HepG2 (cell line): ENCODE results near the gene LRRN4CL. TPM values are rescaled to one million over a fixed set of nuclear protein-coding genes. Genes with fewer than 3 reads are reported as not detected.
A peak's percentile ranks its signal among the peaks of the same experiment; 100 is the strongest.

Experiments used
- AHR ChIP-seq: IDR thresholded peaks from 2 replicates; pipeline ENCODE4 v1.6.1; 2018; ENCODE audit warnings: missing genetic modification reagents, missing compliant biosample characterization
- NR1H2 ChIP-seq: sonication (generic); formaldehyde crosslinking; IDR thresholded peaks from 2 replicates; pipeline ENCODE4 v1.8.1; 2022; ENCODE audit warnings: low read depth, missing genetic modification reagents, borderline replicate concordance
- SAFB2 ChIP-seq: sonication (generic); formaldehyde crosslinking; IDR thresholded peaks from 2 replicates; pipeline ENCODE4 v1.5.1; 2020; ENCODE audit warnings: missing genetic modification reagents, low read depth, mild to moderate bottlenecking, borderline replicate concordance
- TIGD3 ChIP-seq: sonication (generic); formaldehyde crosslinking; IDR thresholded peaks from 2 replicates; pipeline ENCODE4 v1.5.1; 2020; ENCODE audit warnings: mild to moderate bottlenecking, missing genetic modification reagents, borderline replicate concordance
- TSC22D2 ChIP-seq: sonication (generic); formaldehyde crosslinking; IDR thresholded peaks from 2 replicates; pipeline ENCODE4 v1.5.1; 2020; ENCODE audit warnings: missing genetic modification reagents, mild to moderate bottlenecking, borderline replicate concordance
- YEATS4 ChIP-seq: sonication (generic); formaldehyde crosslinking; IDR thresholded peaks from 2 replicates; pipeline ENCODE4 v1.4.0; 2020; ENCODE audit warnings: missing genetic modification reagents, borderline replicate concordance
- ZBTB49 ChIP-seq: sonication (generic); formaldehyde crosslinking; IDR thresholded peaks from 2 replicates; pipeline ENCODE4 v1.4.0; 2020; ENCODE audit warnings: missing genetic modification reagents, borderline replicate concordance
- ZNF317 ChIP-seq: sonication (generic); formaldehyde crosslinking; IDR thresholded peaks from 2 replicates; pipeline ENCODE4 v1.5.0; 2020; ENCODE audit warnings: mild to moderate bottlenecking, missing genetic modification reagents
- ZNF850 ChIP-seq: sonication (generic); formaldehyde crosslinking; conservative IDR thresholded peaks from 2 replicates; pipeline ENCODE4 v1.9.0; 2021; ENCODE audit warnings: mild to moderate bottlenecking, missing genetic modification reagents
- polyA plus RNA-seq, 8 experiments: library from polyadenylated mRNA; depleted of rRNA in 3 of 8; stranded (reverse) in 7 of 8; unstranded in 1 of 8; fragments of >200 nt; fragmentation: Illumina TruSeq in 4 of 8; extraction: Trizol in 4 of 8; gene quantifications; 2 replicates each; pipeline versions ENCODE4 v1.2.1 to v1.2.3, GENCODE V29; 2011 to 2016; ENCODE audit warnings: low read depth in 4 of 8, missing spikeins in 1 of 8, mixed read lengths in 1 of 8; ENCODE audit not compliant: insufficient read depth in 1 of 8
- total RNA-seq, 5 experiments: library from RNA; depleted of rRNA; stranded (reverse); fragments of >200 nt; fragmentation: Illumina TruSeq; extraction: Trizol; gene quantifications; 2 replicates each; pipeline ENCODE4 v1.2.3, GENCODE V29; 2016; ENCODE audit warnings: low read depth in 1 of 5
- TF ChIP-seq, protein P1 (sequence below): sonication (generic); formaldehyde crosslinking; IDR thresholded peaks from 2 replicates; pipeline ENCODE4 v1.4.0; 2020; ENCODE audit warnings: missing genetic modification reagents
- TF ChIP-seq, protein P2 (sequence below): sonication (generic); formaldehyde crosslinking; IDR thresholded peaks from 2 replicates; pipeline ENCODE4 v1.4.0; 2020; ENCODE audit warnings: missing genetic modification reagents
- TF ChIP-seq, protein P3 (sequence below): sonication (generic); formaldehyde crosslinking; IDR thresholded peaks from 2 replicates; pipeline ENCODE4 v1.4.0; 2020; ENCODE audit warnings: missing genetic modification reagents
- TF ChIP-seq, protein P4 (sequence below), 2 experiments: sonication (generic) in 1 of 2; formaldehyde crosslinking in 1 of 2; IDR thresholded peaks; 2 replicates each; pipeline versions ENCODE4 v1.4.0 to v1.6.1; 2018 to 2020; ENCODE audit warnings: missing genetic modification reagents in 2 of 2, borderline replicate concordance in 1 of 2, low read depth in 1 of 2, mild to moderate bottlenecking in 1 of 2, missing biosample characterization in 1 of 2

Gene LRRN4CL
- total and polyA plus RNA-seq, 2 of the 13 experiments (the other 11 are each of a cell fraction or from before 2014, with no cell fraction given), result 0.11 TPM; not detected in 1

GRCh38 chr11:62664405-62665074 lies 24.8 kb downstream of the LRRN4CL start (continued):
- TF ChIP-seq ZBTB49, result no peak
- 0 out of 2 replicates have a peak, but pooled peaks have one; percentile 11 for TF ChIP-seq TIGD3 (CRISPR knock-in tag)
- no peak for TF ChIP-seq ZNF850 (CRISPR knock-in tag)
- TF ChIP-seq YEATS4 (CRISPR knock-in tag), result 0 out of 2 replicates have a peak, but pooled peaks have one; percentile 37
- TF ChIP-seq TSC22D2 (CRISPR knock-in tag), result 0 out of 2 replicates have a peak, but pooled peaks have one; percentile 4
- TF ChIP-seq NR1H2 (CRISPR knock-in tag), result no peak
- TF ChIP-seq, protein P1, sequence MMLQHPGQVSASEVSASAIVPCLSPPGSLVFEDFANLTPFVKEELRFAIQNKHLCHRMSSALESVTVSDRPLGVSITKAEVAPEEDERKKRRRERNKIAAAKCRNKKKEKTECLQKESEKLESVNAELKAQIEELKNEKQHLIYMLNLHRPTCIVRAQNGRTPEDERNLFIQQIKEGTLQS (CRISPR knock-in tag), result no peak
- TF ChIP-seq, protein P2, sequence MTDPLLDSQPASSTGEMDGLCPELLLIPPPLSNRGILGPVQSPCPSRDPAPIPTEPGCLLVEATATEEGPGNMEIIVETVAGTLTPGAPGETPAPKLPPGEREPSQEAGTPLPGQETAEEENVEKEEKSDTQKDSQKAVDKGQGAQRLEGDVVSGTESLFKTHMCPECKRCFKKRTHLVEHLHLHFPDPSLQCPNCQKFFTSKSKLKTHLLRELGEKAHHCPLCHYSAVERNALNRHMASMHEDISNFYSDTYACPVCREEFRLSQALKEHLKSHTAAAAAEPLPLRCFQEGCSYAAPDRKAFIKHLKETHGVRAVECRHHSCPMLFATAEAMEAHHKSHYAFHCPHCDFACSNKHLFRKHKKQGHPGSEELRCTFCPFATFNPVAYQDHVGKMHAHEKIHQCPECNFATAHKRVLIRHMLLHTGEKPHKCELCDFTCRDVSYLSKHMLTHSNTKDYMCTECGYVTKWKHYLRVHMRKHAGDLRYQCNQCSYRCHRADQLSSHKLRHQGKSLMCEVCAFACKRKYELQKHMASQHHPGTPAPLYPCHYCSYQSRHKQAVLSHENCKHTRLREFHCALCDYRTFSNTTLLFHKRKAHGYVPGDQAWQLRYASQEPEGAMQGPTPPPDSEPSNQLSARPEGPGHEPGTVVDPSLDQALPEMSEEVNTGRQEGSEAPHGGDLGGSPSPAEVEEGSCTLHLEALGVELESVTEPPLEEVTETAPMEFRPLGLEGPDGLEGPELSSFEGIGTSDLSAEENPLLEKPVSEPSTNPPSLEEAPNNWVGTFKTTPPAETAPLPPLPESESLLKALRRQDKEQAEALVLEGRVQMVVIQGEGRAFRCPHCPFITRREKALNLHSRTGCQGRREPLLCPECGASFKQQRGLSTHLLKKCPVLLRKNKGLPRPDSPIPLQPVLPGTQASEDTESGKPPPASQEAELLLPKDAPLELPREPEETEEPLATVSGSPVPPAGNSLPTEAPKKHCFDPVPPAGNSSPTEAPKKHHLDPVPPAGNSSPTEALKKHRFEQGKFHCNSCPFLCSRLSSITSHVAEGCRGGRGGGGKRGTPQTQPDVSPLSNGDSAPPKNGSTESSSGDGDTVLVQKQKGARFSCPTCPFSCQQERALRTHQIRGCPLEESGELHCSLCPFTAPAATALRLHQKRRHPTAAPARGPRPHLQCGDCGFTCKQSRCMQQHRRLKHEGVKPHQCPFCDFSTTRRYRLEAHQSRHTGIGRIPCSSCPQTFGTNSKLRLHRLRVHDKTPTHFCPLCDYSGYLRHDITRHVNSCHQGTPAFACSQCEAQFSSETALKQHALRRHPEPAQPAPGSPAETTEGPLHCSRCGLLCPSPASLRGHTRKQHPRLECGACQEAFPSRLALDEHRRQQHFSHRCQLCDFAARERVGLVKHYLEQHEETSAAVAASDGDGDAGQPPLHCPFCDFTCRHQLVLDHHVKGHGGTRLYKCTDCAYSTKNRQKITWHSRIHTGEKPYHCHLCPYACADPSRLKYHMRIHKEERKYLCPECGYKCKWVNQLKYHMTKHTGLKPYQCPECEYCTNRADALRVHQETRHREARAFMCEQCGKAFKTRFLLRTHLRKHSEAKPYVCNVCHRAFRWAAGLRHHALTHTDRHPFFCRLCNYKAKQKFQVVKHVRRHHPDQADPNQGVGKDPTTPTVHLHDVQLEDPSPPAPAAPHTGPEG, result no peak
- TF ChIP-seq, protein P3, sequence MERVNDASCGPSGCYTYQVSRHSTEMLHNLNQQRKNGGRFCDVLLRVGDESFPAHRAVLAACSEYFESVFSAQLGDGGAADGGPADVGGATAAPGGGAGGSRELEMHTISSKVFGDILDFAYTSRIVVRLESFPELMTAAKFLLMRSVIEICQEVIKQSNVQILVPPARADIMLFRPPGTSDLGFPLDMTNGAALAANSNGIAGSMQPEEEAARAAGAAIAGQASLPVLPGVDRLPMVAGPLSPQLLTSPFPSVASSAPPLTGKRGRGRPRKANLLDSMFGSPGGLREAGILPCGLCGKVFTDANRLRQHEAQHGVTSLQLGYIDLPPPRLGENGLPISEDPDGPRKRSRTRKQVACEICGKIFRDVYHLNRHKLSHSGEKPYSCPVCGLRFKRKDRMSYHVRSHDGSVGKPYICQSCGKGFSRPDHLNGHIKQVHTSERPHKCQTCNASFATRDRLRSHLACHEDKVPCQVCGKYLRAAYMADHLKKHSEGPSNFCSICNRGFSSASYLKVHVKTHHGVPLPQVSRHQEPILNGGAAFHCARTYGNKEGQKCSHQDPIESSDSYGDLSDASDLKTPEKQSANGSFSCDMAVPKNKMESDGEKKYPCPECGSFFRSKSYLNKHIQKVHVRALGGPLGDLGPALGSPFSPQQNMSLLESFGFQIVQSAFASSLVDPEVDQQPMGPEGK (CRISPR knock-in tag), result no peak
- TF ChIP-seq SAFB2 (CRISPR knock-in tag), result no peak
- no peak for TF ChIP-seq ZNF317 (CRISPR knock-in tag)
- TF ChIP-seq, protein P4, sequence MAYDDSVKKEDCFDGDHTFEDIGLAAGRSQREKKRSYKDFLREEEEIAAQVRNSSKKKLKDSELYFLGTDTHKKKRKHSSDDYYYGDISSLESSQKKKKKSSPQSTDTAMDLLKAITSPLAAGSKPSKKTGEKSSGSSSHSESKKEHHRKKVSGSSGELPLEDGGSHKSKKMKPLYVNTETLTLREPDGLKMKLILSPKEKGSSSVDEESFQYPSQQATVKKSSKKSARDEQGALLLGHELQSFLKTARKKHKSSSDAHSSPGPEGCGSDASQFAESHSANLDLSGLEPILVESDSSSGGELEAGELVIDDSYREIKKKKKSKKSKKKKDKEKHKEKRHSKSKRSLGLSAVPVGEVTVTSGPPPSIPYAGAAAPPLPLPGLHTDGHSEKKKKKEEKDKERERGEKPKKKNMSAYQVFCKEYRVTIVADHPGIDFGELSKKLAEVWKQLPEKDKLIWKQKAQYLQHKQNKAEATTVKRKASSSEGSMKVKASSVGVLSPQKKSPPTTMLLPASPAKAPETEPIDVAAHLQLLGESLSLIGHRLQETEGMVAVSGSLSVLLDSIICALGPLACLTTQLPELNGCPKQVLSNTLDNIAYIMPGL (CRISPR knock-in tag; IDR thresholded peaks at IDR 0.05; ENCODE audit: borderline replicate concordance in 1 of 2, low read depth in 1 of 2), result peak in 1 of 2 experiments; percentile 11; a peak in 1 of 4 replicates
- no peak for TF ChIP-seq AHR (CRISPR knock-in tag)
